Mononuclear cell (primary cell): ENCODE measurements around the gene PRRC2A. TPM values are rescaled to one million over a fixed set of nuclear protein-coding genes. Genes with fewer than 3 reads are reported as not detected.

Source experiments
- H3K27me3 ChIP-seq: 2 replicates; pipeline ENCODE4 v1.6.0; 2011; ENCODE audit warnings: low read length, control low read depth; ENCODE audit not compliant: insufficient read depth
- H3K4me1 ChIP-seq: 2 replicates; pipeline ENCODE4 v1.5.1; 2011; ENCODE audit warnings: mild to moderate bottlenecking, low read length, control low read depth; ENCODE audit not compliant: insufficient read depth
- H3K4me3 ChIP-seq: 2 replicates; pipeline ENCODE4 v1.5.1; 2011; ENCODE audit warnings: mild to moderate bottlenecking, low read length, moderate library complexity
- H3K9me3 ChIP-seq: 2 replicates; pipeline ENCODE4 v1.5.1; 2011; ENCODE audit warnings: low read depth, mild to moderate bottlenecking, control low read depth, low read length
- total RNA-seq: library from RNA; depleted of rRNA; stranded (reverse); fragments of >200 nt; gene quantifications from one replicate; pipeline ENCODE4 v1.2.3, GENCODE V29; 2012

Gene PRRC2A
- total RNA-seq, 1 donor: 67.0 TPM

DNA sequence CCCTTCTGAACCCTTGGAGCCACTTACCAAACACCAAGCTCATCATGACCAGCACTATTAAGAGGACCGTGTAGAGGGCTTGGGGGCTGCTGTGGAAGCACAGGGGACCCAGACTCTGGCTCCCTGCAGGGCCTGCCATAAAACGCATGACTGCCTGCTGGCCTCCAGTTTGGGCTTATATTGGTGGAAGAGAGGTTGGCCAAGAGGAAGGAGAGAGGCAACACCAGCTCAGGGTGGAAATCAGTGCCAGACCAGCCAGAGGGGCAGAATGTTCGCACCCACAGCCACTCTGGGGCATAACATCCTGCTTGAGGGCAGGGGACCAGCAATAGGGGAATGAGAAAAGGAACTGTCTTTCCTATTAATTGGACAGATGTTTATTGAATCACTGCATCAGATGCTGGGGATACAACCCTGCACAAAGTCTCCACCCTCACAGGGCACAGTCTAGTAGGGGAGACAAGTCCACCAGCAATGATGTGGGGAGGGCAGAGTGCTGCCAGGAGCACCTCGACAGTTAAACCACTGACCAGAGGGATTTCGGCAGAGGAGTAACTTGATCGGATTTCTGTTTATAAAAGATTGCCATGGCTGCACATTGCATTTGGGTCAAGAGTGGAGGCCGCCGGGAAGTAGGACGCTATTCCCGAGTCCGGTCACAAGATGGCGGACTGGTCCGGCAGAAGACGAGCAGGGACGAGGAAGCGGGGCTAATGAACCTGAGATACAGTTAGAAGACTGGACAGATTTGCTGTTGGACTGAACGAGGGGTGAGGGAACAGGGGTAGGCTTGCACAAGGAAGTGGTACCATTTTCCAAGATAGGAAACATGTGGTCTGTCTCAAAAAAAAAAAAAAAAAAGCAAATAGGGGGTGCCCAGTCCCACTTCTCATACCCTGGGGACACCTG lies 60.0 kb downstream of the PRRC2A start, which contains the start of gene LY6G5C:
Gene LY6G5C (minus strand): TSS at position 842 of the 909 bp plus-strand sequence. CDS start 694 bp downstream, at position 148.
- peaks cover 28% of the 10 kb centered on the region for H3K4me1 ChIP-seq
- H3K9me3 ChIP-seq: no peaks in the 10 kb centered on the region
- peak within 1 kb of the TSS; percentile 45 for H3K4me3 ChIP-seq
- no peaks in the 10 kb centered on the region for H3K27me3 ChIP-seq

- H3K4me3 ChIP-seq: peak overlapping the region; percentile 45
- no peaks in the 10 kb centered on the region for H3K27me3 ChIP-seq
- no peaks in the 10 kb centered on the region for H3K9me3 ChIP-seq
- peaks cover 27% of the 10 kb centered on the region for H3K4me1 ChIP-seq
These were observed 60.7 kb downstream of the PRRC2A start for GRCh38 chr6:31681135-31681671.

DNA sequence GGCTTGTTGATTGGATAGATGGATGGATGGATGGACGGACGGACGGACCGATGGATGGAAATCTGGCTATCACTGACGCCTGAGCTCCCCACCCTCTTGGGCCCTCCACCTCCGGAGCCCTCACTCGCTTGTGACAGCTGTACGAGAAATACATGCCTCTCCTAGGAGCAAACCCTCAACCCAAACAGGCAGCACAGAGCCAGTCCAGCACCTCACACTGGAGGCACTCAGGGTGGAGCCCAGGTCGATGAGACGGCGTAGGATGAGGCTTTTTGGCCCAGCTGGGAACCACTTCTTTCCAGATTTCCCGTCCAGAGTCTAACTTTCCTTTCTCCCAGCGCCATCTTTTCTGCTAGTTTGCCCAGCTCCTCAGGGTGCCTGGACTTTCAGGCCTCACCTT lies 63.1 kb downstream of the PRRC2A start:
- Histone ChIP-seq H3K4me1 (peaks cover 21% of the 10 kb centered on the region), H3K9me3 (no peaks in the 10 kb centered on the region), H3K4me3 (no peak overlapping the region), H3K27me3 (no peaks in the 10 kb centered on the region)

GRCh38 chr6:31686483-31686882 lies 66.0 kb downstream of the PRRC2A start:
- Histone ChIP-seq H3K4me1 (peaks cover 19% of the 10 kb centered on the region), H3K9me3 (no peaks in the 10 kb centered on the region), H3K4me3 (no peak overlapping the region), H3K27me3 (no peaks in the 10 kb centered on the region)

- H3K4me1 ChIP-seq: peaks cover 16% of the 10 kb centered on the region
- H3K27me3 ChIP-seq: no peaks in the 10 kb centered on the region
- no peaks in the 10 kb centered on the region for H3K9me3 ChIP-seq
- no peak overlapping the region for H3K4me3 ChIP-seq
These were observed 66.8 kb downstream of the PRRC2A start for GRCh38 chr6:31687321-31687720.

Other genes with a start within 250 kb of the PRRC2A start
- gene MICA, start 217.1 kb upstream of the PRRC2A start, total RNA-seq: 7.1 TPM
- gene MICB, start 122.6 kb upstream of the PRRC2A start, total RNA-seq: 29.2 TPM
- not detected for gene MCCD1, start 91.8 kb upstream of the PRRC2A start, total RNA-seq
- gene DDX39B, start 78.7 kb upstream of the PRRC2A start, total RNA-seq: 183 TPM
- 0.73 TPM for gene ATP6V1G2, start 74.1 kb upstream of the PRRC2A start, total RNA-seq
- 9.8 TPM for gene NFKBIL1, start 73.1 kb upstream of the PRRC2A start, total RNA-seq
- gene LTA, start 48.4 kb upstream of the PRRC2A start, total RNA-seq: 2.5 TPM
- gene TNF, start 45.1 kb upstream of the PRRC2A start, total RNA-seq: 230 TPM
- gene LTB, start 38.3 kb upstream of the PRRC2A start, total RNA-seq: 191 TPM
- gene LST1, start 34.4 kb upstream of the PRRC2A start, total RNA-seq: 200 TPM
- gene NCR3, start 27.7 kb upstream of the PRRC2A start, total RNA-seq: 9.2 TPM
- gene AIF1, start 5.5 kb upstream of the PRRC2A start, total RNA-seq: 245 TPM
- 81.3 TPM for gene BAG6, start 31.9 kb downstream of the PRRC2A start, total RNA-seq
- gene APOM, start 35.2 kb downstream of the PRRC2A start, total RNA-seq: 3.0 TPM
- gene C6orf47, start 40.1 kb downstream of the PRRC2A start, total RNA-seq: 14.6 TPM
- gene GPANK1, start 44.3 kb downstream of the PRRC2A start, total RNA-seq: 11.9 TPM
- 124 TPM for gene CSNK2B, start 45.4 kb downstream of the PRRC2A start, total RNA-seq
- gene LY6G5B, start 49.3 kb downstream of the PRRC2A start, total RNA-seq: 9.8 TPM
- gene LY6G5C, start 60.4 kb downstream of the PRRC2A start, total RNA-seq: 1.2 TPM
- 36.9 TPM for gene ABHD16A, start 82.6 kb downstream of the PRRC2A start, total RNA-seq
- 7.7 TPM for gene LY6G6F, start 86.2 kb downstream of the PRRC2A start, total RNA-seq
- 1.0 TPM for gene LY6G6D, start 94.6 kb downstream of the PRRC2A start, total RNA-seq
- gene LY6G6C, start 101.0 kb downstream of the PRRC2A start, total RNA-seq: not detected
- gene MPIG6B, start 102.7 kb downstream of the PRRC2A start, total RNA-seq: 11.5 TPM
- 9.8 TPM for gene DDAH2, start 108.6 kb downstream of the PRRC2A start, total RNA-seq
- gene CLIC1, start 115.8 kb downstream of the PRRC2A start, total RNA-seq: 421 TPM
- 6.1 TPM for gene MSH5, start 119.3 kb downstream of the PRRC2A start, total RNA-seq
- gene SAPCD1, start 141.9 kb downstream of the PRRC2A start, total RNA-seq: 0.63 TPM
- 0.31 TPM for gene VWA7, start 156.6 kb downstream of the PRRC2A start, total RNA-seq
- 12.3 TPM for gene VARS1, start 175.0 kb downstream of the PRRC2A start, total RNA-seq
- 15.4 TPM for gene LSM2, start 186.3 kb downstream of the PRRC2A start, total RNA-seq
- 2.7 TPM for gene HSPA1L, start 194.6 kb downstream of the PRRC2A start, total RNA-seq
- gene HSPA1A, start 194.8 kb downstream of the PRRC2A start, total RNA-seq: 16.6 TPM
- 13.3 TPM for gene HSPA1B, start 207.0 kb downstream of the PRRC2A start, total RNA-seq
- 19.4 TPM for gene NEU1, start 242.1 kb downstream of the PRRC2A start, total RNA-seq